Astrocyte (in vitro differentiated cells and primary cell): Measurements from ENCODE around the gene CES2.

ENCODE experiments used
- EZH2 ChIP-seq: IDR thresholded peaks from 2 replicates; pipeline ENCODE4 v1.6.1; 2012; ENCODE audit warnings: mild to moderate bottlenecking, low read length, inconsistent platforms; ENCODE audit not compliant: insufficient read depth
- TF ChIP-seq, protein P1 (sequence below): IDR thresholded peaks from 2 replicates; pipeline ENCODE4 v1.5.1; 2011; ENCODE audit warnings: low read depth, mild to moderate bottlenecking, inconsistent platforms, low read length, moderate library complexity; ENCODE audit not compliant: insufficient read depth

DNA sequence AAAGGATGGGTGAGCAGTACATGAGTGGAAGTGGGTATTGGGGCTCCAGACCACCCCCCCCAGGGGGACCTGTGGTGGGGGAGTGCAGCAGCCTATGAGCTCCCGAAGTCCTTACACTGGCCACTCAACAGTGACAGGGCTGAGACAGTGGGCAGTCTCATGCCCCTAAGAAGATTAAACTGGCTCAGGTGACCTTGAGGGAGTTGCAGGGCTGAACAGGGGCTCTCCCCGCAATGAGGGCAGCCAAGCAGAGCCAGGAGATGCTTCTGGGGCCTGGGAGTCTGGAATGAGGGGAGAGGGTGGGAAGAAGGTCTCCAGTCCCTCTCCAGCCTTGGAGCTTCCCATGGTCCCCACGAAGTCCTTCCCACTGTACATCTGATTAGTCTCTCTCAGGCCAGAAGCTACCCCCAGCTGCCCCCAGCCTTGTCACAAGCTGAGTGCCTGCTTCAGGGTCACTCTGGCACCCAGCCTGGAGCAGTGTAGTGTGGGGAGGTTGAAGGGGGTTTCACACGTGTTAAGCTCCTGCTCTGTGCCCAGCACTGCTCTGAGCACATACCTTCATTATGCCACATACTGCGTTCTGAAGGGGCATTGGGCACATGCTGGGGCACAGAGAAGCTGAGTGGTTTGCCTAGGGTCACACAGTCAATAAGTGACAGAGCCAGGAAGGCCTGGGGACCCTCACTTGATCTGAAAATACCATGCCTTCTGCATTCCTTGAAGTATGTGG, 15.6 kb upstream of the CES2 start:
- TF ChIP-seq, protein P1, sequence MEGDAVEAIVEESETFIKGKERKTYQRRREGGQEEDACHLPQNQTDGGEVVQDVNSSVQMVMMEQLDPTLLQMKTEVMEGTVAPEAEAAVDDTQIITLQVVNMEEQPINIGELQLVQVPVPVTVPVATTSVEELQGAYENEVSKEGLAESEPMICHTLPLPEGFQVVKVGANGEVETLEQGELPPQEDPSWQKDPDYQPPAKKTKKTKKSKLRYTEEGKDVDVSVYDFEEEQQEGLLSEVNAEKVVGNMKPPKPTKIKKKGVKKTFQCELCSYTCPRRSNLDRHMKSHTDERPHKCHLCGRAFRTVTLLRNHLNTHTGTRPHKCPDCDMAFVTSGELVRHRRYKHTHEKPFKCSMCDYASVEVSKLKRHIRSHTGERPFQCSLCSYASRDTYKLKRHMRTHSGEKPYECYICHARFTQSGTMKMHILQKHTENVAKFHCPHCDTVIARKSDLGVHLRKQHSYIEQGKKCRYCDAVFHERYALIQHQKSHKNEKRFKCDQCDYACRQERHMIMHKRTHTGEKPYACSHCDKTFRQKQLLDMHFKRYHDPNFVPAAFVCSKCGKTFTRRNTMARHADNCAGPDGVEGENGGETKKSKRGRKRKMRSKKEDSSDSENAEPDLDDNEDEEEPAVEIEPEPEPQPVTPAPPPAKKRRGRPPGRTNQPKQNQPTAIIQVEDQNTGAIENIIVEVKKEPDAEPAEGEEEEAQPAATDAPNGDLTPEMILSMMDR, result no peak
- no peak for TF ChIP-seq EZH2
